ENCODE results near the gene LSAMP. TPM values are rescaled to one million over a fixed set of nuclear protein-coding genes. Genes with fewer than 3 reads are reported as not detected.

The LSAMP gene
- total and polyA plus RNA-seq, 2 donors (not counting 1 experiment from before 2014, with no cell fraction given) = not detected

DNA sequence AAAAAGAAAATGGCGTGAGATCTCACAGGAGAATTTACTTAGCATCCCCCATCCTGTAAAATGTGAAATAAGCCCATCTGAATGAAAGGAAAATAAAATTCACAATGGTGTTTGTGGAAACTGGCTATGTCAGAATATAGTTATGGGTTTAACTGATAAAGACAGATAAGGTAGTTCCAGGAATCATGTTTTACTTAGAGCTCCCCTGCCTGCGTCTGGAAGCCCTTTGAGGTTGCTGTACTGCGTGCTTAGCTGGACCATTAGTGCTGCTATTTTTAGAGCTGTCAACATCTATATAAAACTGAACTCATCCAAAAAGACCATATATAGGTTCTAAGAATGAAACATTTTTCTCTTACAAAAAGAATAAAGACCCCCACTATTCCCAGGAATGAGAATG, 130.8 kb downstream of the LSAMP start:
- H3K9ac ChIP-seq (ENCODE audit: low read length) = no peak overlapping the region
- Mint-ChIP-seq H3K27ac (no peak overlapping the region), H3K27me3 (no peaks in the 10 kb centered on the region), H3K9me3 (ENCODE audit: insufficient read depth) (no peaks in the 10 kb centered on the region), H3K4me1 (no peaks in the 10 kb centered on the region), H3K4me3 (no peak overlapping the region)
- ChIA-PET CTCF (no interaction called here), POLR2A (no interaction called here)
- no peaks in the 10 kb centered on the region for H3K36me3 ChIP-seq (replicated peaks in 1 of 2; ENCODE audit: control extremely low read depth in 1 of 2, control insufficient read depth in 1 of 2, extremely low read depth in 1 of 2, insufficient read depth in 2 of 2, low read length in 1 of 2)
- intact Hi-C loops (cut with micrococcal nuclease) = no loop called here
- no peaks in the 10 kb centered on the region for H4K20me1 ChIP-seq (ENCODE audit: control insufficient read depth, insufficient read depth, low read length, poor library complexity, severe bottlenecking)
- H3K4me1 ChIP-seq (ENCODE audit: control insufficient read depth in 2 of 2, insufficient read depth in 2 of 2, low read length in 2 of 2) = no peaks in the 10 kb centered on the region
- H3K27ac ChIP-seq (ENCODE audit: low read length in 2 of 2) = no peak overlapping the region
- no peak overlapping the region for H3K4me2 ChIP-seq (replicated peaks; ENCODE audit: low read depth, low read length, poor library complexity, severe bottlenecking)
- H3K4me3 ChIP-seq (ENCODE audit: control extremely low read depth in 1 of 5, extremely low read depth in 1 of 5, insufficient read depth in 1 of 5, low read depth in 2 of 5, low read length in 4 of 5) = no peak overlapping the region
- H3K9me3 ChIP-seq (ENCODE audit: control extremely low read depth in 1 of 3, control insufficient read depth in 2 of 3, insufficient read depth in 1 of 3, low read length in 2 of 3) = no peaks in the 10 kb centered on the region
- WGBS (ENCODE audit: insufficient coverage) = no CpG with 5 or more reads among the region's 3 CpGs
- H3K27me3 ChIP-seq (replicated peaks in 1 of 4; ENCODE audit: control extremely low read depth in 1 of 4, control insufficient read depth in 3 of 4, insufficient read depth in 4 of 4, low read length in 3 of 4) = no peaks in the 10 kb centered on the region
- no peaks in the 10 kb centered on the region for H3K79me2 ChIP-seq (ENCODE audit: control insufficient read depth, insufficient read depth, low read length)
- TF ChIP-seq EZH2 (IDR thresholded peaks at IDR 0.05; ENCODE audit: borderline replicate concordance, insufficient read depth, low read depth, low read length, poor library complexity, severe bottlenecking) (no peak), CTCF (IDR thresholded peaks at IDR 0.05) (no peak)
- ATAC-seq (ENCODE audit: low read depth) (no peak), DNase-seq (no peak)
- no peak overlapping the region for H2AFZ ChIP-seq (ENCODE audit: insufficient read depth, low read depth, low read length, poor library complexity, severe bottlenecking)

- Histone ChIP-seq H3K4me1 (ENCODE audit: control insufficient read depth in 2 of 2, insufficient read depth in 2 of 2, low read length in 2 of 2) (no peaks in the 10 kb centered on the region), H3K27me3 (replicated peaks in 1 of 4; ENCODE audit: control extremely low read depth in 1 of 4, control insufficient read depth in 3 of 4, insufficient read depth in 4 of 4, low read length in 3 of 4) (no peaks in the 10 kb centered on the region), H3K9me3 (ENCODE audit: control extremely low read depth in 1 of 3, control insufficient read depth in 2 of 3, insufficient read depth in 1 of 3, low read length in 2 of 3) (no peaks in the 10 kb centered on the region), H3K79me2 (ENCODE audit: control insufficient read depth, insufficient read depth, low read length) (no peaks in the 10 kb centered on the region), H3K27ac (ENCODE audit: low read length in 2 of 2) (no peak overlapping the region), H3K4me3 (ENCODE audit: control extremely low read depth in 1 of 5, extremely low read depth in 1 of 5, insufficient read depth in 1 of 5, low read depth in 2 of 5, low read length in 4 of 5) (no peak overlapping the region), H3K9ac (ENCODE audit: low read length) (no peak overlapping the region), H3K4me2 (replicated peaks; ENCODE audit: low read depth, low read length, poor library complexity, severe bottlenecking) (no peak overlapping the region), H2AFZ (ENCODE audit: insufficient read depth, low read depth, low read length, poor library complexity, severe bottlenecking) (no peak overlapping the region), H4K20me1 (ENCODE audit: control insufficient read depth, insufficient read depth, low read length, poor library complexity, severe bottlenecking) (no peaks in the 10 kb centered on the region), H3K36me3 (replicated peaks in 1 of 2; ENCODE audit: control extremely low read depth in 1 of 2, control insufficient read depth in 1 of 2, extremely low read depth in 1 of 2, insufficient read depth in 2 of 2, low read length in 1 of 2) (no peaks in the 10 kb centered on the region)
- TF ChIP-seq EZH2 (IDR thresholded peaks at IDR 0.05; ENCODE audit: borderline replicate concordance, insufficient read depth, low read depth, low read length, poor library complexity, severe bottlenecking) (no peak), CTCF (IDR thresholded peaks at IDR 0.05) (no peak)
- intact Hi-C loops (cut with micrococcal nuclease) = no loop called here
- ATAC-seq (ENCODE audit: low read depth) (no peak), DNase-seq (no peak)
- Mint-ChIP-seq H3K27me3 (no peaks in the 10 kb centered on the region), H3K4me3 (no peak overlapping the region), H3K27ac (no peak overlapping the region), H3K4me1 (no peaks in the 10 kb centered on the region), H3K9me3 (ENCODE audit: insufficient read depth) (peaks cover 3% of the 10 kb centered on the region)
- ChIA-PET CTCF (no interaction called here), POLR2A (no interaction called here)
- no CpG with 5 or more reads among the region's 2 CpGs for WGBS (ENCODE audit: insufficient coverage)
These were observed 138.6 kb downstream of the LSAMP start for GRCh38 chr3:116306720-116307119.
